Fibroblast of lung (primary cell): ENCODE measurements around the gene NR3C1.

Experiments used
- EZH2 ChIP-seq: IDR thresholded peaks from 2 replicates; pipeline ENCODE4 v1.5.1; 2012; ENCODE audit warnings: low read length, control low read depth, mild to moderate bottlenecking; ENCODE audit errors: missing control alignments
- TF ChIP-seq, protein P1 (sequence below), 2 donors: IDR thresholded peaks in 1 of 2; conservative IDR thresholded peaks in 1 of 2; 1 replicate in 1 of 2; 2 replicates in 1 of 2; pipeline ENCODE4 v1.5.1; 2011 to 2012; ENCODE audit warnings: low read length in 2 of 2, control low read depth in 1 of 2, inconsistent platforms in 1 of 2, low read depth in 1 of 2, mild to moderate bottlenecking in 1 of 2

DNA sequence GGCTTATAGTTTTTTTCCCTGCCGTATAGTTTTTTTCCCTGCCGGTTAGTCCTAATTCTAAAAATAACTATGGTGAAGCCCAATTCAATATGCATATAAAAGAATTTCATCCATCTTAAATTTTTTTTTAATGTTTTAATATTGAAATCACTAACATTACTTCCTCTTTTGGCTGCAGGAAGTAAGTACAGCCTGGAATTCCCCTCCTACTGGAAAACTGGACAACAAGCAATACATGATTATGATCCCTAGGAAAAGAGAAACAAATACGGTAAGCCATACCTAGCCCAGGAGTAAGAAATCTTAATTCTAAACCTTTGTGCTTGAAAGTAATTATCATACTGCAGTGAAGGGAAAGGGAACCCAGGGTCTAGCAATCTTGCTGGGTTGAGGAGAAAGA, 119.0 kb downstream of the NR3C1 start:
- no peak for TF ChIP-seq EZH2
- TF ChIP-seq, protein P1, sequence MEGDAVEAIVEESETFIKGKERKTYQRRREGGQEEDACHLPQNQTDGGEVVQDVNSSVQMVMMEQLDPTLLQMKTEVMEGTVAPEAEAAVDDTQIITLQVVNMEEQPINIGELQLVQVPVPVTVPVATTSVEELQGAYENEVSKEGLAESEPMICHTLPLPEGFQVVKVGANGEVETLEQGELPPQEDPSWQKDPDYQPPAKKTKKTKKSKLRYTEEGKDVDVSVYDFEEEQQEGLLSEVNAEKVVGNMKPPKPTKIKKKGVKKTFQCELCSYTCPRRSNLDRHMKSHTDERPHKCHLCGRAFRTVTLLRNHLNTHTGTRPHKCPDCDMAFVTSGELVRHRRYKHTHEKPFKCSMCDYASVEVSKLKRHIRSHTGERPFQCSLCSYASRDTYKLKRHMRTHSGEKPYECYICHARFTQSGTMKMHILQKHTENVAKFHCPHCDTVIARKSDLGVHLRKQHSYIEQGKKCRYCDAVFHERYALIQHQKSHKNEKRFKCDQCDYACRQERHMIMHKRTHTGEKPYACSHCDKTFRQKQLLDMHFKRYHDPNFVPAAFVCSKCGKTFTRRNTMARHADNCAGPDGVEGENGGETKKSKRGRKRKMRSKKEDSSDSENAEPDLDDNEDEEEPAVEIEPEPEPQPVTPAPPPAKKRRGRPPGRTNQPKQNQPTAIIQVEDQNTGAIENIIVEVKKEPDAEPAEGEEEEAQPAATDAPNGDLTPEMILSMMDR (conservative IDR thresholded peaks at IDR 0.05 in 1 of 2, IDR thresholded peaks at IDR 0.05 in 1 of 2; ENCODE audit: low read depth in 1 of 2, low read length in 2 of 2) = no peak
